NCI-H2227 (cell line): ENCODE results near the gene MYO18A.
A peak's percentile ranks its signal among the peaks of the same experiment; 100 is the strongest.
"Not testable (repeated sequence)": the region's sequence is repeated elsewhere in the genome, so short reads cannot be mapped to it uniquely, and the experiment has no call there.

Experiments used
- DNase-seq: peaks from one replicate; lab custom pipeline; 2025; ENCODE audit not compliant: unreplicated experiment; lab: John Stamatoyannopoulos, UW

MYO18A gene

GRCh38 chr17:29180034-29180787 lies at the start of gene MYO18A:
MYO18A (minus strand) TSS chr17:29180398; CDS start chr17:29166940, 13,458 bp downstream.
- DNase-seq: peak; percentile 85

- DNase-seq: no peak
Observed at GRCh38 chr17:29225396-29225795, 45.2 kb upstream of the MYO18A start.

GRCh38 chr17:29221338-29221737 lies 41.1 kb upstream of the MYO18A start:
- DNase-seq: not testable (repeated sequence)

- peak; percentile 77 for DNase-seq
Observed at GRCh38 chr17:29219378-29220047, 39.3 kb upstream of the MYO18A start.

- no peak for DNase-seq
Observed at GRCh38 chr17:29216856-29217255, 36.7 kb upstream of the MYO18A start.

GRCh38 chr17:29216181-29216580 lies 36.0 kb upstream of the MYO18A start:
- DNase-seq: no peak

GRCh38 chr17:29215717-29216116 lies 35.5 kb upstream of the MYO18A start:
- no peak for DNase-seq

- DNase-seq: no peak
Observed at GRCh38 chr17:29215174-29215573, 35.0 kb upstream of the MYO18A start.

GRCh38 chr17:29214215-29215146 lies 34.3 kb upstream of the MYO18A start:
- no peak for DNase-seq

- no peak for DNase-seq
Observed at GRCh38 chr17:29212681-29213121, 32.5 kb upstream of the MYO18A start.

GRCh38 chr17:29212094-29212631 lies 32.0 kb upstream of the MYO18A start:
- DNase-seq: no peak

GRCh38 chr17:29210879-29211278 lies 30.7 kb upstream of the MYO18A start:
- DNase-seq: no peak

GRCh38 chr17:29209073-29209472 lies 28.9 kb upstream of the MYO18A start:
- DNase-seq: no peak

- no peak for DNase-seq
Observed at GRCh38 chr17:29207975-29208374, 27.8 kb upstream of the MYO18A start.

GRCh38 chr17:29205047-29205446 lies 24.8 kb upstream of the MYO18A start:
- no peak for DNase-seq

GRCh38 chr17:29204068-29204804 lies 24.0 kb upstream of the MYO18A start:
- DNase-seq: peak; percentile 15

- DNase-seq: no peak
Observed at GRCh38 chr17:29197516-29198272, 17.5 kb upstream of the MYO18A start.

GRCh38 chr17:29196769-29197515 lies 16.7 kb upstream of the MYO18A start:
- no peak for DNase-seq
